Immature natural killer cell (primary cell): ENCODE results near the gene ZPBP2. TPM values are rescaled to one million over a fixed set of nuclear protein-coding genes. Genes with fewer than 3 reads are reported as not detected.
"Not testable (repeated sequence)": the region's sequence is repeated elsewhere in the genome, so short reads cannot be mapped to it uniquely, and the experiment has no call there.

Source experiments
- DNase-seq, 3 donors: peaks; one replicate each; pipeline ENCODE4 v3.0.0; 2022; ENCODE audit warnings: mixed read lengths in 1 of 3
- H3K27ac Mint-ChIP-seq, 6 donors: one replicate each; pipeline ENCODE4 v1.8.0; 2020; ENCODE audit warnings: mixed read lengths in 6 of 6, mild to moderate bottlenecking in 5 of 6, inconsistent platforms in 4 of 6, moderate library complexity in 3 of 6
- H3K27me3 Mint-ChIP-seq, 3 donors: one replicate each; pipeline ENCODE4 v1.8.0; 2020 to 2021; ENCODE audit warnings: low read depth in 3 of 3, mild to moderate bottlenecking in 3 of 3, mixed read lengths in 3 of 3, moderate library complexity in 3 of 3, inconsistent platforms in 1 of 3
- H3K36me3 Mint-ChIP-seq, 3 donors: one replicate each; pipeline ENCODE4 v1.8.0; 2020; ENCODE audit warnings: mixed read lengths in 3 of 3, inconsistent platforms in 2 of 3, mild to moderate bottlenecking in 2 of 3
- H3K4me1 Mint-ChIP-seq, 2 donors: one replicate each; pipeline ENCODE4 v1.8.0; 2020; ENCODE audit warnings: inconsistent platforms in 2 of 2, mild to moderate bottlenecking in 2 of 2, mixed read lengths in 2 of 2, moderate library complexity in 1 of 2
- H3K4me3 Mint-ChIP-seq, 5 donors: one replicate each; pipeline ENCODE4 v1.8.0; 2020; ENCODE audit warnings: mild to moderate bottlenecking in 5 of 5, mixed read lengths in 5 of 5, inconsistent platforms in 3 of 5, moderate library complexity in 3 of 5
- H3K9me3 Mint-ChIP-seq, 6 donors: one replicate each; pipeline ENCODE4 v1.8.0; 2020; ENCODE audit warnings: mild to moderate bottlenecking in 6 of 6, mixed read lengths in 6 of 6, inconsistent platforms in 4 of 6, moderate library complexity in 3 of 6
- polyA plus RNA-seq, 3 donors: library from polyadenylated mRNA; unstranded; fragments of 300-500 nt; fragmentation: Illumina TruSeq; gene quantifications; one replicate each; pipeline ENCODE4 v1.2.3, GENCODE V29; 2021

Gene ZPBP2
- polyA plus RNA-seq, 3 donors from 2014 or later: not detected

- H3K4me3 Mint-ChIP-seq: no peak overlapping the region
- H3K36me3 Mint-ChIP-seq: peaks cover 34 to 46% (median 37%) of the 10 kb centered on the region in 3 donors
- no peak for DNase-seq
- H3K4me1 Mint-ChIP-seq: peaks cover 42 to 70% of the 10 kb centered on the region in 2 donors
- peak overlapping the region in 3 of 6 donors; percentile 39 to 54 (median 49) for H3K27ac Mint-ChIP-seq
- H3K9me3 Mint-ChIP-seq: peaks cover 9 to 13% (median 10%) of the 10 kb centered on the region in 6 donors
- H3K27me3 Mint-ChIP-seq: peaks cover 0 to 2% (median 2%) of the 10 kb centered on the region in 3 donors
Measured at GRCh38 chr17:39838057-39838456, 29.9 kb upstream of the ZPBP2 start.

GRCh38 chr17:39838784-39839183 lies 29.2 kb upstream of the ZPBP2 start:
- H3K27me3 Mint-ChIP-seq: peaks cover 0 to 2% (median 2%) of the 10 kb centered on the region in 3 donors
- peak overlapping the region in 1 of 6 donors; percentile 34 for H3K27ac Mint-ChIP-seq
- DNase-seq: no peak
- peaks cover 34 to 46% (median 37%) of the 10 kb centered on the region in 3 donors for H3K36me3 Mint-ChIP-seq
- H3K4me3 Mint-ChIP-seq: no peak overlapping the region
- peaks cover 9 to 13% (median 10%) of the 10 kb centered on the region in 6 donors for H3K9me3 Mint-ChIP-seq
- peaks cover 48 to 77% of the 10 kb centered on the region in 2 donors for H3K4me1 Mint-ChIP-seq

- Mint-ChIP-seq H3K4me3 (peak overlapping the region in 1 of 5 donors; percentile 31), H3K36me3 (peaks cover 23 to 36% (median 26%) of the 10 kb centered on the region in 3 donors), H3K27me3 (peaks cover 0 to 2% (median 2%) of the 10 kb centered on the region in 3 donors), H3K9me3 (peaks cover 9 to 13% (median 10%) of the 10 kb centered on the region in 6 donors), H3K4me1 (peaks cover 56 to 79% of the 10 kb centered on the region in 2 donors), H3K27ac (peak overlapping the region; percentile 30 to 81 (median 54))
- DNase-seq: no peak
Measured at GRCh38 chr17:39841134-39841683, 26.8 kb upstream of the ZPBP2 start.

- no peaks in the 10 kb centered on the region for H3K9me3 Mint-ChIP-seq
- H3K27ac Mint-ChIP-seq: peak overlapping the region; percentile 8 to 81 (median 56)
- H3K4me1 Mint-ChIP-seq: peaks cover 77 to 90% of the 10 kb centered on the region in 2 donors
- DNase-seq: no peak
- H3K27me3 Mint-ChIP-seq: peaks cover 0 to 2% (median 0%) of the 10 kb centered on the region in 3 donors
- H3K4me3 Mint-ChIP-seq: no peak overlapping the region
- H3K36me3 Mint-ChIP-seq: peaks cover 4 to 14% (median 9%) of the 10 kb centered on the region in 3 donors
Measured at GRCh38 chr17:39845052-39845846, 22.8 kb upstream of the ZPBP2 start.

GRCh38 chr17:39846205-39846604 lies 21.8 kb upstream of the ZPBP2 start:
- no peak for DNase-seq
- H3K4me1 Mint-ChIP-seq: peaks cover 72 to 83% of the 10 kb centered on the region in 2 donors
- no peaks in the 10 kb centered on the region for H3K9me3 Mint-ChIP-seq
- peak overlapping the region in 1 of 5 donors; percentile 15 for H3K4me3 Mint-ChIP-seq
- no peaks in the 10 kb centered on the region for H3K27me3 Mint-ChIP-seq
- H3K27ac Mint-ChIP-seq: peak overlapping the region; percentile 13 to 81 (median 64)
- peaks cover 0 to 7% (median 4%) of the 10 kb centered on the region in 3 donors for H3K36me3 Mint-ChIP-seq

GRCh38 chr17:39848600-39848999 lies 19.4 kb upstream of the ZPBP2 start:
- Mint-ChIP-seq H3K9me3 (no peaks in the 10 kb centered on the region), H3K27me3 (no peaks in the 10 kb centered on the region), H3K27ac (peak overlapping the region; percentile 71 to 90 (median 84)), H3K36me3 (peaks cover 0 to 4% (median 0%) of the 10 kb centered on the region in 3 donors), H3K4me1 (peaks cover 71 to 81% of the 10 kb centered on the region in 2 donors), H3K4me3 (peak overlapping the region in 2 of 5 donors; percentile 23 to 44)
- DNase-seq: no peak

GRCh38 chr17:39850186-39850585 lies 17.8 kb upstream of the ZPBP2 start:
- H3K36me3 Mint-ChIP-seq, H3K4me3 Mint-ChIP-seq, H3K27ac Mint-ChIP-seq, DNase-seq, H3K27me3 Mint-ChIP-seq, H3K9me3 Mint-ChIP-seq: not testable (repeated sequence)
- H3K4me1 Mint-ChIP-seq: peaks cover 68 to 80% of the 10 kb centered on the region in 2 donors

GRCh38 chr17:39852239-39852638 lies 15.8 kb upstream of the ZPBP2 start:
- H3K4me1 Mint-ChIP-seq: peaks cover 65 to 69% of the 10 kb centered on the region in 2 donors
- H3K4me3 Mint-ChIP-seq: peak overlapping the region; percentile 23 to 71 (median 67)
- no peaks in the 10 kb centered on the region for H3K27me3 Mint-ChIP-seq
- H3K36me3 Mint-ChIP-seq: peaks cover 0 to 4% (median 0%) of the 10 kb centered on the region in 3 donors
- peak; percentile 40 to 46 (median 44) for DNase-seq
- H3K27ac Mint-ChIP-seq: peak overlapping the region; percentile 60 to 87 (median 82)
- no peaks in the 10 kb centered on the region for H3K9me3 Mint-ChIP-seq

- no peaks in the 10 kb centered on the region for H3K27me3 Mint-ChIP-seq
- peaks cover 0 to 6% (median 0%) of the 10 kb centered on the region in 3 donors for H3K36me3 Mint-ChIP-seq
- no peak for DNase-seq
- peak overlapping the region in 1 of 5 donors; percentile 0 for H3K4me3 Mint-ChIP-seq
- peak overlapping the region; percentile 0 to 85 (median 51) for H3K27ac Mint-ChIP-seq
- peaks cover 65 to 69% of the 10 kb centered on the region in 2 donors for H3K4me1 Mint-ChIP-seq
- no peaks in the 10 kb centered on the region for H3K9me3 Mint-ChIP-seq
Measured at GRCh38 chr17:39854909-39855308, 13.1 kb upstream of the ZPBP2 start.

GRCh38 chr17:39855911-39856649 lies 11.9 kb upstream of the ZPBP2 start:
- not testable (repeated sequence) for DNase-seq, H3K36me3 Mint-ChIP-seq, H3K27me3 Mint-ChIP-seq, H3K4me3 Mint-ChIP-seq, H3K9me3 Mint-ChIP-seq, H3K27ac Mint-ChIP-seq
- peaks cover 73 to 80% of the 10 kb centered on the region in 2 donors for H3K4me1 Mint-ChIP-seq

- peak overlapping the region; percentile 90 to 98 (median 96) for H3K4me3 Mint-ChIP-seq
Measured at GRCh38 chr17:39861235-39861634, 6.8 kb upstream of the ZPBP2 start.

GRCh38 chr17:39863244-39863917 lies 4.6 kb upstream of the ZPBP2 start:
- no peaks in the 10 kb centered on the region for H3K9me3 Mint-ChIP-seq
- no peak for DNase-seq

More at GRCh38 chr17:39861235-39861634, 6.8 kb upstream of the ZPBP2 start:
- H3K4me1 Mint-ChIP-seq: peaks cover 68 to 88% of the 10 kb centered on the region in 2 donors
- DNase-seq: no peak
- H3K36me3 Mint-ChIP-seq: peaks cover 0 to 6% (median 6%) of the 10 kb centered on the region in 3 donors
- no peaks in the 10 kb centered on the region for H3K9me3 Mint-ChIP-seq
- peak overlapping the region; percentile 83 to 98 (median 94) for H3K27ac Mint-ChIP-seq
- H3K27me3 Mint-ChIP-seq: peaks cover 0 to 6% (median 4%) of the 10 kb centered on the region in 3 donors

More at GRCh38 chr17:39863244-39863917, 4.6 kb upstream of the ZPBP2 start:
- Mint-ChIP-seq H3K4me3 (peak overlapping the region; percentile 90 to 98 (median 96)), H3K36me3 (peaks cover 0 to 6% (median 6%) of the 10 kb centered on the region in 3 donors), H3K4me1 (peaks cover 58 to 84% of the 10 kb centered on the region in 2 donors), H3K27me3 (peaks cover 0 to 6% (median 6%) of the 10 kb centered on the region in 3 donors), H3K27ac (peak overlapping the region; percentile 90 to 98 (median 96))
